Measurements from ENCODE around the gene OGFOD1.

OGFOD1 gene

DNA sequence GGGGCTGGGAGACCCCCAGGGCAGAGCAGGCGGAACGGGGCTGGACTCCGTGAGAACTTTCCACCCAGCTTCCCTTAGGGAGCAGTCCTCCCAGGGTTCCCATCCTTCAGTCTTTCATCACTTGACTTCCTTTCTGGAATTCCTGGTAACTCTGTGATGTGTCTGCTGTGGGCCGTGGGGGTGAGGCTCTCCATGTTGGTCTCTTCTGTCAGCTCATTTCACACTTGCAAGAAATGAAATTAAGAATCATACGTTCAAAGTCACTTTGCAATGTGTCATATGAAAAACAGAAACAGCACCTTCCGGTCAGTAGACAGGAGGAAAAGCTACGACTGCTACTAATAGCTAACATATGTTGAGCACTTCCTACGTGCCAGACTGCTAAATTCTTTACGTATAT, 73.9 kb downstream of the OGFOD1 start:
- peak overlapping the region; percentile 20; the same call in 1 of the 2 replicates for H3K4me3 ChIP-seq (ENCODE audit: low read depth, low read length)
- POLR2A ChIA-PET, result no interaction called here
- CTCF ChIA-PET, result interaction anchor here (1.0 to 3.1 kb wide), 5 partner anchors 8 to 177 kb away, joined by 3 to 11 read pairs (median 3); no protein-coding TSS in a partner anchor
- DNase-seq (ENCODE audit: low read depth, low spot score), result peak; percentile 49
- TF ChIP-seq, protein P1, sequence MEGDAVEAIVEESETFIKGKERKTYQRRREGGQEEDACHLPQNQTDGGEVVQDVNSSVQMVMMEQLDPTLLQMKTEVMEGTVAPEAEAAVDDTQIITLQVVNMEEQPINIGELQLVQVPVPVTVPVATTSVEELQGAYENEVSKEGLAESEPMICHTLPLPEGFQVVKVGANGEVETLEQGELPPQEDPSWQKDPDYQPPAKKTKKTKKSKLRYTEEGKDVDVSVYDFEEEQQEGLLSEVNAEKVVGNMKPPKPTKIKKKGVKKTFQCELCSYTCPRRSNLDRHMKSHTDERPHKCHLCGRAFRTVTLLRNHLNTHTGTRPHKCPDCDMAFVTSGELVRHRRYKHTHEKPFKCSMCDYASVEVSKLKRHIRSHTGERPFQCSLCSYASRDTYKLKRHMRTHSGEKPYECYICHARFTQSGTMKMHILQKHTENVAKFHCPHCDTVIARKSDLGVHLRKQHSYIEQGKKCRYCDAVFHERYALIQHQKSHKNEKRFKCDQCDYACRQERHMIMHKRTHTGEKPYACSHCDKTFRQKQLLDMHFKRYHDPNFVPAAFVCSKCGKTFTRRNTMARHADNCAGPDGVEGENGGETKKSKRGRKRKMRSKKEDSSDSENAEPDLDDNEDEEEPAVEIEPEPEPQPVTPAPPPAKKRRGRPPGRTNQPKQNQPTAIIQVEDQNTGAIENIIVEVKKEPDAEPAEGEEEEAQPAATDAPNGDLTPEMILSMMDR (IDR thresholded peaks at IDR 0.05; ENCODE audit: insufficient read depth, low read length, missing control alignments), result no peak
